Dedifferentiated amniotic fluid mesenchymal stem cell (primary cell): Measurements from ENCODE around the gene MXD4.
"Not testable (repeated sequence)": the region's sequence is repeated elsewhere in the genome, so short reads cannot be mapped to it uniquely, and the experiment has no call there.

Experiments
- DNase-seq: peaks from one replicate; pipeline ENCODE4 v3.0.0-alpha.2; 2016; ENCODE audit errors: extremely low spot score

MXD4 gene

DNA sequence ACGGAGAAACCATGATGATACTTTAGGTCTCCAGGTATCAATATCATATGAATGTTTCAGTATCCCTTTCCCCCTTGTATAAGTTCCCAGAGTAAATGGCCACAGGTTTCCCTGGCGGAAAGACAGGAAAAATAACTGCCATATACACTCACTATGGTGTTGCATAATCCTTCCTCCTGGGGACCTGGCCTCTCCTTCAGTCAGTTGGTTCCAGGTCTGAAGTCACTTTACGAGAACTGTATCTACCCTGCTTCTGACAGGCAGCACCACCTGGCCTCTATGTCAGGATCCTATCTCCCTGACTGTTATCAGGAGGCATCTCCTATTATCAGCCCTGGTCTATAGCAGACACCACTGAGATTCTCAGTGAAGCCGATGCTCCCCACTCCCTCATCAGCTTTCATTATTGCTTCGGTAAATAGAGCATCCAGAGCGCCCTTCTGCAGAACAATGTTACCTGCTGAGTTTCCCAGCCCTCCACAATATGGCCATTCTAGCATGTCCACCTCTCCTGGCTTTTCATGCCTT, 42.6 kb downstream of the MXD4 start:
- no peak for DNase-seq

DNA sequence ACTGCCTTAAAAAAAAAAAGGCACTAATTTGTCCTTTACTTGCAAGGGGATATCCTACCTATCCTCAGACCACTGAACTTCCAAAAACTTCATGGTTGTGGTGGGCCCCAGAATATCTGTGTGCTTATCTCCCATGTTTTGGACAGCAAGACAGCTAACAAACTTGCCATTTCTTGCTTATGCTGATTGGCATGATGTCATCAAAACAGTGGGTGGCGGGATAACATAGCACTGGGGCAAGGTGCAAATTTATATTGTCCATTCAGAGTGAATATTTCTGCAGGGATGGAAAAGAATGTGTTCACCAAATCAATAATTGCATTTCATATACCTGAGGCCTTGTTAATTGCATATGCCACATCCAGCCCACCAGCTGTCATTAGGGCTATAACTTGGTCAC, 43.5 kb downstream of the MXD4 start:
- no peak for DNase-seq

DNA sequence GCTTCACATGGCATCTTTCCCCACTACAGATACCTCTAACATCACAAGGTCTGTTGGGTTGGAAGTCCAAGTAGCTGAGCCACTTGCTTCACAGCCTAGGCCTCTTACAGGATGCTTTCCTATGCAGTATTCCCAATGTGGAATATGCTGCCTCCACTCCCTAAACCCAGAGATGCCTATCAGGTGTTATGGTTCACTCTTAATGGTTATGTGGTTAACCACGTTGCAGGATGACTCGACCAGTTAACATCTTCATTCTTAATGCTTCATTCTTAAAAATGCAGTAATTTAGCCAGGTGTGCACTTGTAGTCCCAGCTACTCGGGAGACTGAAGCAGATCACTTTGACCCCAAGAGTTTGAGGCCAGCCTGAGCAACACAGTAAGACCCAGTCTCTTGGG, 44.2 kb downstream of the MXD4 start:
- DNase-seq = no peak

DNA sequence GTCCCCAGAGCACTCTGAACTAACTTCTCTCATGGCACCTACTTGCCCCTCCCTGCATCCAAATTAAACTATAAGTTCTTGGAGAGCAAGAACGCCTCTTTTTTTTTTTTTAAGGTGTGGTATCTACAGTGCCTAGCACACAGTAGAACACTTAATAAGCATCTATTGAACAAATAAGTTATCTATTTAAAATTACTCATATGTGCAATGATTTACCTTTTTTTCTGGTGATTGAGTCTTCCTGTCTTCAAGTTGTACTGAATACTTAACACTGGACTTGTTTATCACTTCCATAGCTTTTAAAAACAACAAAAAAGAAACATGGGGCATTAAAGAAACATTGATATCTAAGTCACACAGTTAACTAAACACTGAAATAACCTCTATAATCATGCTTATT, 49.1 kb downstream of the MXD4 start:
- DNase-seq = no peak

DNA sequence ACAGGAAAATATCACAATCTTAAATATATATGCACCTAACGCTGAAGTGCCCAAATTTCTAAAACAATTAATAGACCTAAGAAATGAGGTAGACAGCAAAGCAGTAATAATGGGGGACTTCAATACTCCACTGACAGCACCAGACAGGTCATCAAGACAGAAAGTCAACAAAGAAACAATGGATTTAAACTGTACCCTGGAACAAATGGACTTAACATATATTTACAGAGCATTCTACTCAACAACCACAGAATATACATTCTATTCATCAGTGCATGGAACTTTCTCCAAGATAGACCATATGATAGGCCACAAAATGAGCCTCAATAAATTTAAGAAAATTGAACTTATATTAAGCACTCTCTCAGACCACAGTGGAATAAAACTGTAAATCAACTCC, 59.1 kb downstream of the MXD4 start:
- DNase-seq = not testable (repeated sequence)
